Heart right ventricle (tissue), 16 donors: ENCODE measurements around the gene NPFFR1. TPM values are rescaled to one million over a fixed set of nuclear protein-coding genes. Genes with fewer than 3 reads are reported as not detected.
A peak's percentile ranks its signal among the peaks of the same experiment; 100 is the strongest.

ENCODE experiments used
- ATAC-seq, 8 donors: fragments of 200-7000 bp; cut with Tn5 transposase; one replicate each; pipeline ENCODE4 v1.9.1; 2020; ENCODE audit warnings: mild to moderate bottlenecking in 8 of 8, moderate library complexity in 8 of 8, moderate number of reproducible peaks in 1 of 8
- DNase-seq, 2 donors: peaks; one replicate each; pipeline ENCODE4 v3.0.0-alpha.2; 2020
- H3K27ac ChIP-seq, 10 donors: fragments of 200-600 bp; sonication (generic) in 2 of 10; one replicate each; pipeline versions ENCODE4 v1.5.0 to v1.8.0; 2020 to 2022; ENCODE audit warnings: mild to moderate bottlenecking in 3 of 10
- H3K27me3 ChIP-seq, 7 donors: fragments of 200-600 bp; one replicate each; pipeline ENCODE4 v1.8.0; 2021 to 2022; ENCODE audit warnings: mild to moderate bottlenecking in 2 of 7
- H3K36me3 ChIP-seq, 9 donors: fragments of 200-600 bp; sonication (generic) in 1 of 9; one replicate each; pipeline versions ENCODE4 v1.5.0 to v1.8.0; 2020 to 2022; ENCODE audit warnings: mild to moderate bottlenecking in 2 of 9
- H3K4me1 ChIP-seq, 9 donors: fragments of 200-600 bp; sonication (generic) in 1 of 9; one replicate each; pipeline versions ENCODE4 v1.5.0 to v1.8.0; 2020 to 2022; ENCODE audit warnings: mild to moderate bottlenecking in 4 of 9
- H3K4me3 ChIP-seq, 10 donors: fragments of 200-600 bp; sonication (generic) in 2 of 10; one replicate each; pipeline versions ENCODE4 v1.5.0 to v1.8.0; 2020 to 2022; ENCODE audit warnings: mild to moderate bottlenecking in 7 of 10, moderate library complexity in 2 of 10
- H3K9me3 ChIP-seq, 11 donors: fragments of 200-600 bp in 10 of 11; sonication (generic) in 2 of 11; one replicate each; pipeline versions ENCODE4 v1.5.0 to v1.8.0; 2013 to 2022; ENCODE audit warnings: mild to moderate bottlenecking in 2 of 11, control low read depth in 1 of 11, moderate library complexity in 1 of 11
- WGBS, 2 donors: extraction: QIAGEN DNeasy Blood & Tissue Kit; methylation state at CpG; one replicate each; pipeline ENCODE4 v1.1.7; 2013; ENCODE audit warnings: inconsistent platforms in 1 of 2; 5-methylcytosine and 5-hydroxymethylcytosine counted together
- intact Hi-C, 10 donors: fragments of 100-400 bp; cut with DNase I; formaldehyde crosslinking; loops; one replicate each; pipeline versions ENCODE4 v1.11.1 to v1.14.2; 2022
- polyA plus RNA-seq, 2 donors: library from polyadenylated mRNA; stranded (reverse); fragments of 200-250 nt; gene quantifications; one replicate each; pipeline ENCODE4 v1.2.3, GENCODE V29; 2013
- total RNA-seq, 10 donors: library from RNA; stranded (reverse); fragmentation: NEBNext Ultra II Directional in 3 of 10; extraction: Animal tissue kit (Norgen Biotek cat#: 25700) in 3 of 10; gene quantifications; one replicate each; pipeline versions ENCODE4 v1.2.1 to v1.2.4, GENCODE V29; 2021 to 2023
- TF ChIP-seq, protein P1 (sequence below), 9 donors: fragments of 200-600 bp; sonication (generic) in 2 of 9; IDR thresholded peaks; one replicate each; pipeline versions ENCODE4 v1.5.0 to v1.8.0; 2021 to 2022; ENCODE audit warnings: antibody characterized with exemption in 9 of 9, mild to moderate bottlenecking in 5 of 9, moderate library complexity in 1 of 9
- donor health status: Arrhythmogenic right ventricular cardiomyopathy.
- donor health status: ischemic (EF 13 %, LVEDD 7.1; RV severe dilation, severe dysfunction).
- donor health status: healthy with polysubstance abuse.
- donor health status: DM: no; HTN: yes; CAD: no.
- donor health status: DM: no; HTN: no; CAD: no.
- donor health status: ischemic (EF 25% LVEDD 6.9; RV normal size, moderate dysfunction).
- donor health status: ischemic (EF 25% LVEDD 5.7; RV mildly dilated, moderate dysfunction).
- donor health status: healthy.
- donor health status: DM: yes; HTN: yes; CAD: no.
- donor health status: Ischemic cardiomyopathy.
- donor health status: ischemic (EF 35%, LVEDD 5.7; RV mildly dilated, moderate dysfunction).
- donor health status: nonischemic (EF 11% LVEDD 7.7; RV severe dilation, severe dysfunction).
- donor health status: DM: yes; HTN: yes; CAD: no.
- donor health status: PGD.
- donor health status: ischemic (EF 29% LVEDD 5.4; RV normal size, mild dysfunction).
- donor health status: nonischemic (EF 23%, LVEDD 6.1; RV moderate dilation, normal function).

The NPFFR1 gene
- total and polyA plus RNA-seq, 12 donors, result 0.07 TPM; not detected in 11

- ATAC-seq (no peak), DNase-seq (no peak)
- 95 to 96% methylated on average over 7 of the region's 7 CpGs for WGBS, 2 donors
- TF ChIP-seq, protein P1, sequence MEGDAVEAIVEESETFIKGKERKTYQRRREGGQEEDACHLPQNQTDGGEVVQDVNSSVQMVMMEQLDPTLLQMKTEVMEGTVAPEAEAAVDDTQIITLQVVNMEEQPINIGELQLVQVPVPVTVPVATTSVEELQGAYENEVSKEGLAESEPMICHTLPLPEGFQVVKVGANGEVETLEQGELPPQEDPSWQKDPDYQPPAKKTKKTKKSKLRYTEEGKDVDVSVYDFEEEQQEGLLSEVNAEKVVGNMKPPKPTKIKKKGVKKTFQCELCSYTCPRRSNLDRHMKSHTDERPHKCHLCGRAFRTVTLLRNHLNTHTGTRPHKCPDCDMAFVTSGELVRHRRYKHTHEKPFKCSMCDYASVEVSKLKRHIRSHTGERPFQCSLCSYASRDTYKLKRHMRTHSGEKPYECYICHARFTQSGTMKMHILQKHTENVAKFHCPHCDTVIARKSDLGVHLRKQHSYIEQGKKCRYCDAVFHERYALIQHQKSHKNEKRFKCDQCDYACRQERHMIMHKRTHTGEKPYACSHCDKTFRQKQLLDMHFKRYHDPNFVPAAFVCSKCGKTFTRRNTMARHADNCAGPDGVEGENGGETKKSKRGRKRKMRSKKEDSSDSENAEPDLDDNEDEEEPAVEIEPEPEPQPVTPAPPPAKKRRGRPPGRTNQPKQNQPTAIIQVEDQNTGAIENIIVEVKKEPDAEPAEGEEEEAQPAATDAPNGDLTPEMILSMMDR (IDR thresholded peaks at IDR 0.05), result no peak
- no peaks in the 10 kb centered on the region for H3K9me3 ChIP-seq
- H3K4me3 ChIP-seq, result no peak overlapping the region
- intact Hi-C loops, result no loop called here
- H3K36me3 ChIP-seq, result no peaks in the 10 kb centered on the region
- H3K27ac ChIP-seq, result no peak overlapping the region
- H3K27me3 ChIP-seq, result peaks cover 0 to 11% (median 0%) of the 10 kb centered on the region in 7 donors
- H3K4me1 ChIP-seq, result peaks cover 0 to 14% (median 5%) of the 10 kb centered on the region in 9 donors
Observed at GRCh38 chr10:70309661-70310060, 25.9 kb upstream of the NPFFR1 start.

DNA sequence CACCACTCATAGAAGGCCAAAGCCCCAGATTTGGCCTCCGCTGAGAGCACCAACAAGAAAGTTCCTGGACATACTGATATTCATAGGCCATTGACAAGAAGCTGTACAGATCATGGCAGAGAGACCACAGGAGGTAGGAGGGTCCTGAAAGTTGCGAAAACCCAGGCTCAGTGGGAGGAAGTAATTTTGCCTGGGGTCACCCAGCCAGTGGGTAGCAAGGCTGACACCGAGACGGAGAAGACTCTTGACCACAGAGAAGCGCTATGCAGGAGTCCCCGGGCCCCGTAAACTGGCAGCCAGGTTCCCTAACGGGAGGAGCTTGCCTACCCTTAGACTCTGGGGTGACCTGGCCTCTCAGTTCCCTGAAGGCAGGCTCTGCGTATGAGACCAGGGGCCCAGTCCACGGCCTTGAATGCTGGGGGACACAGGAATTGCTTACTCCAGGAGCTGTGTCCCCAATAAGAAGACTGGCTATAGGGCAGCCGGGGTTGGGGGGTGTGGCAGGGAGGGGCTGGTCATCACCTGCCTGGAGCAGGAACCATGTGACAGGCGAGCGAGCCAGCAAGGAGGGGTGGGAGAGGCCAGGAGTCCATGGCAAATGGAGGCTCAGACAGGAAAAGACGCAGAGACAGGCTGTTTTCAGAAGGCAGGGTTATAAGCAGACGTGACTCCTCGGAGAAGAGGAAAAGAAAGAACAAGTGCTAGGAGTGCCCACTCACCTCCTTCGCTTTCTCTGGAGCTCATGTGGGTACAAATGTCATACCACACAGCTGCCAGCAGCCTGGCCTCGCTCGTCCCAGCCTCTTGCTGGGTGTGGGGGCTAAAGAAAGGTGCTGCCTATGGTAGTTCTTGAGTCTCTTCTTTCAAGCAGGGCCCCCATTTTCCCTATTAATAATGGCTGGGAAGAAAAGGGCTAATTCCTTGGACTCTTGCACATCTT, 24.6 kb upstream of the NPFFR1 start:
- no peaks in the 10 kb centered on the region for H3K9me3 ChIP-seq
- DNase-seq (no peak), ATAC-seq (no peak)
- intact Hi-C loops, result no loop called here
- H3K4me3 ChIP-seq, result no peak overlapping the region
- TF ChIP-seq, protein P1 (IDR thresholded peaks at IDR 0.05), result no peak
- peaks cover 0 to 14% (median 5%) of the 10 kb centered on the region in 9 donors for H3K4me1 ChIP-seq
- H3K27ac ChIP-seq, result no peak overlapping the region
- WGBS, 2 donors, result 92 to 96% methylated on average over 19 of the region's 19 CpGs
- H3K27me3 ChIP-seq, result peaks cover 0 to 8% (median 0%) of the 10 kb centered on the region in 7 donors
- H3K36me3 ChIP-seq, result no peaks in the 10 kb centered on the region

- H3K36me3 ChIP-seq, result no peaks in the 10 kb centered on the region
- intact Hi-C loops, result no loop called here
- no peaks in the 10 kb centered on the region for H3K9me3 ChIP-seq
- ATAC-seq (peak in 5 of 8 donors; percentile 41 to 52 (median 43)), DNase-seq (no peak)
- H3K4me3 ChIP-seq, result no peak overlapping the region
- WGBS, 2 donors, result 70 to 73% methylated on average over 5 of the region's 5 CpGs
- H3K27me3 ChIP-seq, result peaks cover 0 to 8% (median 0%) of the 10 kb centered on the region in 7 donors
- peaks cover 0 to 14% (median 6%) of the 10 kb centered on the region in 9 donors for H3K4me1 ChIP-seq
- TF ChIP-seq, protein P1 (IDR thresholded peaks at IDR 0.05), result no peak
- no peak overlapping the region for H3K27ac ChIP-seq
Observed at GRCh38 chr10:70306886-70307520, 23.2 kb upstream of the NPFFR1 start.

GRCh38 chr10:70306181-70306705, 22.4 kb upstream of the NPFFR1 start:
- intact Hi-C loops, result no loop called here
- H3K9me3 ChIP-seq, result no peaks in the 10 kb centered on the region
- peaks cover 0 to under 1% (median 0%) of the 10 kb centered on the region in 9 donors for H3K36me3 ChIP-seq
- H3K4me3 ChIP-seq, result no peak overlapping the region
- TF ChIP-seq, protein P1 (IDR thresholded peaks at IDR 0.05), result no peak
- H3K27ac ChIP-seq, result no peak overlapping the region
- DNase-seq (no peak), ATAC-seq (no peak)
- H3K27me3 ChIP-seq, result peaks cover 0 to 8% (median 0%) of the 10 kb centered on the region in 7 donors
- peaks cover 0 to 18% (median 6%) of the 10 kb centered on the region in 9 donors for H3K4me1 ChIP-seq
- 91 to 95% methylated on average over 4 of the region's 4 CpGs for WGBS, 2 donors
